ENCODE measurements around the gene SLC39A3. TPM values are rescaled to one million over a fixed set of nuclear protein-coding genes. Genes with fewer than 3 reads are reported as not detected.

Gene SLC39A3
- total and polyA plus RNA-seq, 2 of the 8 experiments (the other 6 are each of a cell fraction or from before 2014, with no cell fraction given): 33.0 to 52.9 TPM

DNA sequence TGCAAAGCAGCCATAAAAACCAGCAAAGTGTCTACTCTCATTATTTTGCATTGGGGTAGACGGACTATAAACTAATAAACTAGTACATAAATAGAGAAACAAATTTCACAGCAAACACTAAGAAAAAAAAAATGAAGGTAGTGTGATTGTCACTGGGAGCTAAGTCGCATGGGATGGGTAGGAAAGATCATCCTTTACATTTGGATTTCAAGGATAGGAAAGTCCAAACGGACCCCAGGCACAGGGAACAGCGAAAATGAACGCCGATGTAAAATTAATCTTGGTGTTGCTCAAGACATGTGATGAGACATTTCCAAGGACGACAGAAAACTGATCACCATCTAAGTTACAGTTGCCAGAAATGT, 43.9 kb upstream of the SLC39A3 start (continued):
- TF ChIP-seq, protein P1, sequence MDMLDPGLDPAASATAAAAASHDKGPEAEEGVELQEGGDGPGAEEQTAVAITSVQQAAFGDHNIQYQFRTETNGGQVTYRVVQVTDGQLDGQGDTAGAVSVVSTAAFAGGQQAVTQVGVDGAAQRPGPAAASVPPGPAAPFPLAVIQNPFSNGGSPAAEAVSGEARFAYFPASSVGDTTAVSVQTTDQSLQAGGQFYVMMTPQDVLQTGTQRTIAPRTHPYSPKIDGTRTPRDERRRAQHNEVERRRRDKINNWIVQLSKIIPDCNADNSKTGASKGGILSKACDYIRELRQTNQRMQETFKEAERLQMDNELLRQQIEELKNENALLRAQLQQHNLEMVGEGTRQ (IDR thresholded peaks at IDR 0.05; ENCODE audit: low read length): no peak
- TF ChIP-seq, protein P2, sequence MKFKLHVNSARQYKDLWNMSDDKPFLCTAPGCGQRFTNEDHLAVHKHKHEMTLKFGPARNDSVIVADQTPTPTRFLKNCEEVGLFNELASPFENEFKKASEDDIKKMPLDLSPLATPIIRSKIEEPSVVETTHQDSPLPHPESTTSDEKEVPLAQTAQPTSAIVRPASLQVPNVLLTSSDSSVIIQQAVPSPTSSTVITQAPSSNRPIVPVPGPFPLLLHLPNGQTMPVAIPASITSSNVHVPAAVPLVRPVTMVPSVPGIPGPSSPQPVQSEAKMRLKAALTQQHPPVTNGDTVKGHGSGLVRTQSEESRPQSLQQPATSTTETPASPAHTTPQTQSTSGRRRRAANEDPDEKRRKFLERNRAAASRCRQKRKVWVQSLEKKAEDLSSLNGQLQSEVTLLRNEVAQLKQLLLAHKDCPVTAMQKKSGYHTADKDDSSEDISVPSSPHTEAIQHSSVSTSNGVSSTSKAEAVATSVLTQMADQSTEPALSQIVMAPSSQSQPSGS (IDR thresholded peaks at IDR 0.05; ENCODE audit: low read length): no peak
- no peak for TF ChIP-seq BRCA1 (IDR thresholded peaks at IDR 0.05; ENCODE audit: low read depth, low read length)
- no peak for TF ChIP-seq ZNF274 (IDR thresholded peaks at IDR 0.05; ENCODE audit: borderline replicate concordance, extremely low read depth, low read length)

All from H1 (cell line).